Neutrophil (primary cell): ENCODE measurements around the gene ODAD4.

Source experiments
- H3K27ac ChIP-seq: fragments of 200-600 bp; sonication (generic); 2 replicates; pipeline ENCODE4 v1.5.1; 2016; ENCODE audit warnings: mild to moderate bottlenecking, moderate library complexity
- H3K27me3 ChIP-seq: fragments of 200-600 bp; sonication (generic); 2 replicates; pipeline ENCODE4 v1.6.0; 2016; ENCODE audit warnings: mild to moderate bottlenecking
- H3K36me3 ChIP-seq: fragments of 200-600 bp; sonication (generic); 2 replicates; pipeline ENCODE4 v1.5.1; 2017
- H3K4me1 ChIP-seq, 2 experiments: fragments of 200-600 bp in 1 of 2; sonication (generic) in 1 of 2; 1 replicate in 1 of 2; 2 replicates in 1 of 2; pipeline versions ENCODE4 v1.5.1 to v1.6.1; 2013 to 2016; ENCODE audit warnings: low read depth in 1 of 2, low read length in 1 of 2, mild to moderate bottlenecking in 1 of 2, moderate library complexity in 1 of 2; ENCODE audit not compliant: control insufficient read depth in 1 of 2, insufficient read depth in 1 of 2
- H3K4me3 ChIP-seq, 2 experiments: fragments of 200-600 bp in 1 of 2; sonication (generic) in 1 of 2; 1 replicate in 1 of 2; 2 replicates in 1 of 2; pipeline ENCODE4 v1.5.1; 2013 to 2016; ENCODE audit warnings: low read depth in 1 of 2, low read length in 1 of 2, mild to moderate bottlenecking in 1 of 2, moderate library complexity in 1 of 2
- H3K9me3 ChIP-seq: fragments of 200-600 bp; sonication (generic); 2 replicates; pipeline ENCODE4 v1.5.1; 2016
- CTCF ChIP-seq: fragments of 200-600 bp; sonication (generic); IDR thresholded peaks from 2 replicates; pipeline ENCODE4 v1.5.1; 2016; ENCODE audit warnings: antibody characterized with exemption

The ODAD4 gene

DNA sequence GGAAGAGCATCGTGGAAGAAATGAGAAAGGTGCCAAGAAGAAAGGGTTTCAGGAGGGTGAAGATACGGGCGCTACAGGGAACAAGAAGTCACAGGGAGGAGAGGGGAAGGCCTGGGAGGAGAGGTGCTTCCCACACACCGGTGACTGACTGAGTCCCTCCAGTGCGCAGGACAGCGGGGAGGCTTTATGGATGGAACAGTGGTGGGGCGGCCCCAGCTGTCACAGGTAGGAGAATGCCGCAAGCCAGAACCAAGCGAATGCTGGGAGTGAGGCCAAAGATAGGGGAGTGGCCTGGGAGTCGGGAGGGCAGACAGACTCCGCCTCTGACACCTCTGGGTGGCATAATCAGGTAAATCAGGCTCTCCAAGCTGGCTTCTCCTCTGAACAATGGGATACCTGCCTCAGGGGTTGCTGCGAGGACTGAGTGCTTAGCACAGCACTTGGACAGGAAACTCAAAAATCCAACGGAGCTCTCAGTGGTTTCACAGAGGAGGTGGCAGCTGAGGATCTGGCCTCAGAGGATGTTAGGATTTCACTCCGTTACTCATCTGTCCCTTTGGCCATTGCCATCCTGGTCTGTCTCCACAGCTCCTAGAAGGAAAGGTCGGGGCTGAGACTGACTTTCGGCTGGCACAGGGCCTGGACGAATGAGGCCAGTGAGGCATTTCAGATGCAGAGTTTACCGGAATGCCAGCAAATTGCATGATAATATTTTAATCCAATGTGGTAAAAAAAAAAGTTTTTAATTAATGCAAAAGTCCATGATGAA lies 35.5 kb downstream of the ODAD4 start:
- peak overlapping the region; percentile 80 for H3K27ac ChIP-seq
- no peaks in the 10 kb centered on the region for H3K9me3 ChIP-seq
- no peak for TF ChIP-seq CTCF
- H3K4me1 ChIP-seq: peaks cover 20 to 22% of the 10 kb centered on the region in 2 experiments
- H3K4me3 ChIP-seq: peak overlapping the region; percentile 69 to 97
- H3K36me3 ChIP-seq: peaks cover 4% of the 10 kb centered on the region
- no peaks in the 10 kb centered on the region for H3K27me3 ChIP-seq

GRCh38 chr17:41966463-41967140 lies 36.2 kb downstream of the ODAD4 start, which contains the start of gene CNP:
Gene CNP, plus strand, starts transcription at chr17:41966795. Its CDS starts 90 bp downstream, at chr17:41966885.
- Histone ChIP-seq H3K4me1 (peaks cover 20 to 22% of the 10 kb centered on the region in 2 experiments), H3K9me3 (no peaks in the 10 kb centered on the region), H3K36me3 (peaks cover 8% of the 10 kb centered on the region), H3K4me3 (peak within 1 kb of the TSS; percentile 69 to 97), H3K27ac (peak within 1 kb of the TSS; percentile 80), H3K27me3 (no peaks in the 10 kb centered on the region)
- no peak for TF ChIP-seq CTCF

DNA sequence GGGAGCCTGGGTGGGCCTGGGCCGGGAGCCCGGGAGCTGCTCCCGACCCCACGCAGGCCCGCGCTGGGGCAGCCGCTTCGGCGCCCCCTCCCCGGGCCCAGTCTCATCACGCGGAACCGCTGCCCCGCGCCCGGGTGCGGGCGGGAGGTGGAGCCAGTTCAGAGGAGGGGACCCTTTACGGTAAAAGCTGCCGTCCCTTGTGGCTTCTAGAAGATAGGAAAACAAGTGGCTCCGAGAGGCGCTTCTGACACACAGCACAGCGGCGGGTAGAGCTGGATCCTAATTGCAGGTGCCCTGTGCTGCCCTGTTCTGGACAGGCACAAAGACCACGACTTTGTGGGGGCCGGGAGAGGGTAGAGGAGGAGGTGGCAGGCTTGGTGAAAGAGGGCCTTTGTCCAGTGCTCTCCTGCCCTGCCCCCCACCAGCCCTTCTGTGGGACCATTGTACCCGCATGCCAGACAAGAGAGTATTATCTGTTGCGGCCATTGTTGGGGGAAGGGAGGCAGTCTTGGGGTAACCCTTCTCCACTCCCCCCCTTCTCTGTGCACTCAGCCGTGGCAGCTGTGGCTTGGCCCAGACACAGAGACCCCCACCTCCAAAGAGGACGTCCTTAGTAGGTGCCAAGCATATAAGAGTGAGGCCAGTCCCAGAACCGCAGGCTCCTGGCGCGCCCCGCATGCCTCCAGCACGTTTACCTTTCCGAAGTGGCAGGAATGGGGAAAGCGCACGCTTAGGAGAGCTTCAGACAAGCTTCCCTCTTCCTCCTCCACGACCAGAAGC lies 36.9 kb downstream of the ODAD4 start:
- H3K27me3 ChIP-seq: no peaks in the 10 kb centered on the region
- H3K4me3 ChIP-seq: peak overlapping the region; percentile 69 to 97
- H3K36me3 ChIP-seq: peaks cover 16% of the 10 kb centered on the region
- peaks cover 20 to 22% of the 10 kb centered on the region in 2 experiments for H3K4me1 ChIP-seq
- TF ChIP-seq CTCF: no peak
- peak overlapping the region; percentile 80 for H3K27ac ChIP-seq
- H3K9me3 ChIP-seq: no peaks in the 10 kb centered on the region

DNA sequence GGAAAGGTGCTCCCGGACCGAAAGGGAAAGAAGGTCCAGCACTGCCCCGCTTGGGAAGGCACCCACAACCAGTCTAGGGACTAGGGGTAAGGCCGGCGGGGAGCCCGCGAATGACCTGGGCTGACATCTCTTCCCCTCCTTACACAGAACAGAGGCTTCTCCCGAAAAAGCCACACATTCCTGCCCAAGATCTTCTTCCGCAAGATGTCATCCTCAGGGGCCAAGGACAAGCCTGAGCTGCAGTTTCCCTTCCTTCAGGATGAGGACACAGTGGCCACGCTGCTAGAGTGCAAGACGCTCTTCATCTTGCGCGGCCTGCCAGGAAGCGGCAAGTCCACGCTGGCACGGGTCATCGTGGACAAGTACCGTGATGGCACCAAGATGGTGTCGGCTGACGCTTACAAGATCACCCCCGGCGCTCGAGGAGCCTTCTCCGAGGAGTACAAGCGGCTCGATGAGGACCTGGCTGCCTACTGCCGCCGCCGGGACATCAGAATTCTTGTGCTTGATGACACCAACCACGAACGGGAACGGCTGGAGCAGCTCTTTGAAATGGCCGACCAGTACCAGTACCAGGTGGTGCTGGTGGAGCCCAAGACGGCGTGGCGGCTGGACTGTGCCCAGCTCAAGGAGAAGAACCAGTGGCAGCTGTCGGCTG lies 37.6 kb downstream of the ODAD4 start:
- TF ChIP-seq CTCF: no peak
- Histone ChIP-seq H3K36me3 (peaks cover 23% of the 10 kb centered on the region), H3K27ac (no peak overlapping the region), H3K9me3 (no peaks in the 10 kb centered on the region), H3K4me1 (peaks cover 20 to 22% of the 10 kb centered on the region in 2 experiments), H3K4me3 (no peak overlapping the region), H3K27me3 (no peaks in the 10 kb centered on the region)

DNA sequence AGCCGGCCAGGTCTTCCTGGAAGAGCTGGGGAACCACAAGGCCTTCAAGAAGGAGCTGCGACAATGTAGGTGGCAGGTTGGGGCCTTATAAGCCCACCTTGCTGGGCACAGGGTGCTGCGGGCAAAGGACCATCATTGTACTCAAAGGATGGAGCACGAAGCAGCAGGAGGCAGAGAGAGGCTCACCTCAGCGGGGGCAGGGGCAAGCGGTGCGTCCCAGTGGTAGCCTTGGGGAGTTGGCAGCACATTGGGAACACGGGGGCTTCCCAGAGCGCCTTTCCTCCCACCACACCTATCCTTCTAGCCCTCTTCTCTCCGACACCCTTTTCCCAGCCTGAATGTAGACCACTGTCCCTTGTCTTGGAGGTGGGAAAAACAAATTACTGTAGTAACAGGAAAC lies 38.3 kb downstream of the ODAD4 start:
- Histone ChIP-seq H3K4me1 (peaks cover 20 to 22% of the 10 kb centered on the region in 2 experiments), H3K4me3 (no peak overlapping the region), H3K36me3 (peaks cover 29% of the 10 kb centered on the region), H3K27ac (no peak overlapping the region), H3K9me3 (no peaks in the 10 kb centered on the region), H3K27me3 (no peaks in the 10 kb centered on the region)
- TF ChIP-seq CTCF: no peak
